Neural cell (in vitro differentiated cells): Measurements from ENCODE around the gene RSPH9. TPM values are rescaled to one million over a fixed set of nuclear protein-coding genes. Genes with fewer than 3 reads are reported as not detected.

ENCODE experiments used
- H2AFZ ChIP-seq: fragments of 200-600, 300-800 bp; sonication (generic), shearing (Covaris generic); 2 replicates; pipeline ENCODE4 v1.6.0; 2014; ENCODE audit warnings: low read depth, mild to moderate bottlenecking, antibody characterized with exemption, low read length, moderate library complexity
- H3F3A ChIP-seq: fragments of 200-600 bp; shearing (Covaris generic); 2 replicates; pipeline ENCODE4 v1.6.1; 2016; ENCODE audit warnings: mild to moderate bottlenecking, moderate library complexity, mixed read lengths, antibody characterized with exemption, low read length; ENCODE audit not compliant: insufficient read depth, poor library complexity, severe bottlenecking
- H3K27ac ChIP-seq: fragments of 200-600, 300-800 bp; sonication (generic), shearing (Covaris generic); 2 replicates; pipeline ENCODE4 v1.5.1; 2014; ENCODE audit warnings: mild to moderate bottlenecking, low read length, moderate library complexity
- H3K27me3 ChIP-seq: fragments of 300-800, 200-600 bp; sonication (generic), shearing (Covaris generic); 2 replicates; pipeline ENCODE4 v1.6.0; 2014; ENCODE audit warnings: mild to moderate bottlenecking, low read depth, low read length, moderate library complexity; ENCODE audit not compliant: insufficient read depth
- H3K36me3 ChIP-seq: fragments of 300-800, 200-600 bp; sonication (generic), shearing (Covaris generic); 2 replicates; pipeline ENCODE4 v1.5.1; 2014; ENCODE audit warnings: mild to moderate bottlenecking, antibody characterized with exemption, low read length, moderate library complexity; ENCODE audit not compliant: insufficient read depth
- H3K4me2 ChIP-seq: fragments of 300-800, 200-600 bp; sonication (generic), shearing (Covaris generic); 2 replicates; pipeline ENCODE4 v1.6.0; 2014; ENCODE audit warnings: mild to moderate bottlenecking, low read length
- H3K4me3 ChIP-seq: fragments of 300-800, 200-600 bp; sonication (generic), shearing (Covaris generic); 2 replicates; pipeline ENCODE4 v1.5.1; 2014; ENCODE audit warnings: mild to moderate bottlenecking, low read length, moderate library complexity
- H3K79me2 ChIP-seq: fragments of 200-600 bp; shearing (Covaris generic); replicated peaks from 2 replicates; pipeline ENCODE4 v1.6.0; 2014; ENCODE audit warnings: mild to moderate bottlenecking, low read length, moderate library complexity; ENCODE audit not compliant: insufficient read depth
- H3K9ac ChIP-seq: fragments of 300-800, 200-600 bp; sonication (generic), shearing (Covaris generic); 2 replicates; pipeline ENCODE4 v1.6.1; 2016; ENCODE audit warnings: mild to moderate bottlenecking, low read length, mixed read lengths
- H3K9me2 ChIP-seq: fragments of 200-600 bp; shearing (Covaris generic); 2 replicates; pipeline ENCODE4 v1.6.1; 2016; ENCODE audit warnings: mild to moderate bottlenecking, low read length, mixed read lengths; ENCODE audit not compliant: insufficient read depth
- H3K9me3 ChIP-seq: fragments of 200-600, 300-800 bp; sonication (generic), shearing (Covaris generic); 2 replicates; pipeline ENCODE4 v1.6.1; 2016; ENCODE audit warnings: mild to moderate bottlenecking, mixed run types, low read length, moderate library complexity, mixed read lengths
- H4K20me1 ChIP-seq: fragments of 200-600 bp; shearing (Covaris generic); 2 replicates; pipeline ENCODE4 v1.6.1; 2016; ENCODE audit warnings: mild to moderate bottlenecking, mixed run types; ENCODE audit not compliant: insufficient read depth
- CTCF ChIP-seq: fragments of 450-650 bp; IDR thresholded peaks from 2 replicates; pipeline ENCODE4 v1.5.1; 2014; ENCODE audit warnings: antibody characterized with exemption, mild to moderate bottlenecking, moderate library complexity; ENCODE audit not compliant: poor library complexity, severe bottlenecking
- EP300 ChIP-seq: fragments of 450-650 bp; conservative IDR thresholded peaks from 2 replicates; pipeline ENCODE4 v1.6.1; 2014; ENCODE audit warnings: antibody characterized with exemption, mild to moderate bottlenecking, moderate library complexity; ENCODE audit not compliant: poor library complexity, severe bottlenecking
- EZH2 ChIP-seq: fragments of 200-600, 300-800 bp; shearing (Covaris generic), sonication (generic); IDR thresholded peaks from 2 replicates; pipeline ENCODE4 v1.6.1; 2014; ENCODE audit warnings: antibody characterized with exemption, low read length, borderline replicate concordance, mild to moderate bottlenecking; ENCODE audit not compliant: insufficient read depth, poor library complexity, severe bottlenecking
- MXI1 ChIP-seq: fragments of 450-650 bp; conservative IDR thresholded peaks from 2 replicates; pipeline ENCODE4 v1.6.1; 2014; ENCODE audit warnings: antibody characterized with exemption, mild to moderate bottlenecking; ENCODE audit not compliant: poor library complexity, severe bottlenecking
- POLR2AphosphoS5 ChIP-seq: IDR thresholded peaks from 2 replicates; pipeline ENCODE4 v1.6.1; 2012
- RAD21 ChIP-seq: fragments of 450-650 bp; conservative IDR thresholded peaks from 2 replicates; pipeline ENCODE4 v1.6.1; 2014; ENCODE audit warnings: antibody characterized with exemption, mild to moderate bottlenecking, moderate library complexity
- SMC3 ChIP-seq: fragments of 450-650 bp; conservative IDR thresholded peaks from 2 replicates; pipeline ENCODE4 v1.6.1; 2014; ENCODE audit warnings: antibody characterized with exemption, mild to moderate bottlenecking, moderate library complexity; ENCODE audit not compliant: poor library complexity
- TAF1 ChIP-seq: IDR thresholded peaks from 2 replicates; pipeline ENCODE4 v1.6.1; 2012; ENCODE audit warnings: low read depth
- polyA plus RNA-seq: library from polyadenylated mRNA; depleted of rRNA; stranded (reverse); fragments of >200 nt; gene quantifications from 2 replicates; pipeline ENCODE4 v1.2.3, GENCODE V29; 2014
- TF ChIP-seq, protein P1 (sequence below): IDR thresholded peaks from 2 replicates; pipeline ENCODE4 v1.6.1; 2012; ENCODE audit warnings: borderline replicate concordance

The RSPH9 gene
- polyA plus RNA-seq, 1 donor from 2014 or later = 0.88 TPM

- H3K36me3 ChIP-seq = no peaks in the 10 kb centered on the region
- no peaks in the 10 kb centered on the region for H4K20me1 ChIP-seq
- H3K79me2 ChIP-seq = peaks cover 20% of the 10 kb centered on the region
Observed at GRCh38 chr6:43681303-43681702, 36.5 kb downstream of the RSPH9 start.

DNA sequence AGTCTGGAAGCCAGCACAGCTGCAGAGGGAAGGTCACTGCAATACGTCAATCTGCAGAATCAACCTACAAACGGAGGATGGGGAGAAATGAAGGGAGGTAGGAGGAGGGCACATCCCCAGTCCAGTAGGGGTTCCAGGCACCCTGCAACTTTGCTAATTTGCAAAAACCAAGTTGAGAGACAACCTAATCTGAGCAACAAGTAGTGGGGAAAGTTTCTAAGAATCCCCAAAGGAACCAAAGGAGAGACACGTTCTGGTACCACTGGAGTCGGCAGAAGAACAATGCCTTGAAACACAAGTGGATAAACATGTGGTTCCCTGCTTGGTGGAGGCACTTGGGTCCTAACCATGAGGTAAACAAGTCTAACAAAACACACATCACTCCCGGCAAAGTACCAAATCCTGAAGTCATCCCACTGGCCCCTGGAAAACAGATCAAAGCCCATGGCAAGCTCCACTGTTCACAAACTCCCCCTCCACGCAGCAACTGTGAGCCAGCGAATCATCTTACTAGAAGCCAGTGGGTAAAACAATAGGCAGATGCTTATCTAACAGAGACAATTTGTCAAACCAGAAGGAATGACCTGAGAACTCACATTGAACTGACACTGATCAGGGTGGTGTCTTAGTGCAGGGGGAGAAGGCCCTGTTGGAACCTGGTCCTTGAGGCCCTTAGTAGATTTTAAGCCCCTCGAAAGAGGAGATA lies 38.0 kb downstream of the RSPH9 start:
- Histone ChIP-seq H3K9me2 (no peaks in the 10 kb centered on the region), H2AFZ (no peak overlapping the region), H3K9me3 (no peaks in the 10 kb centered on the region), H3K79me2 (peaks cover 28% of the 10 kb centered on the region), H4K20me1 (no peaks in the 10 kb centered on the region), H3K4me3 (no peak overlapping the region), H3K4me2 (no peak overlapping the region), H3K27me3 (no peaks in the 10 kb centered on the region), H3K36me3 (no peaks in the 10 kb centered on the region), H3K27ac (no peak overlapping the region), H3F3A (no peaks in the 10 kb centered on the region), H3K9ac (no peak overlapping the region)
- TF ChIP-seq SMC3 (no peak), CTCF (no peak), MXI1 (no peak)

More at GRCh38 chr6:43681303-43681702, 36.5 kb downstream of the RSPH9 start:
- Histone ChIP-seq H3K4me3 (no peak overlapping the region), H3K9me2 (no peaks in the 10 kb centered on the region), H3K4me2 (no peak overlapping the region), H3K9me3 (no peaks in the 10 kb centered on the region), H3K27me3 (no peaks in the 10 kb centered on the region), H3F3A (no peaks in the 10 kb centered on the region), H3K27ac (no peak overlapping the region), H3K9ac (no peak overlapping the region), H2AFZ (no peak overlapping the region)
- TF ChIP-seq RAD21 (no peak), CTCF (no peak), EZH2 (no peak), MXI1 (no peak), TAF1 (no peak), POLR2AphosphoS5 (no peak), SMC3 (no peak), EP300 (no peak)
- TF ChIP-seq, protein P1, sequence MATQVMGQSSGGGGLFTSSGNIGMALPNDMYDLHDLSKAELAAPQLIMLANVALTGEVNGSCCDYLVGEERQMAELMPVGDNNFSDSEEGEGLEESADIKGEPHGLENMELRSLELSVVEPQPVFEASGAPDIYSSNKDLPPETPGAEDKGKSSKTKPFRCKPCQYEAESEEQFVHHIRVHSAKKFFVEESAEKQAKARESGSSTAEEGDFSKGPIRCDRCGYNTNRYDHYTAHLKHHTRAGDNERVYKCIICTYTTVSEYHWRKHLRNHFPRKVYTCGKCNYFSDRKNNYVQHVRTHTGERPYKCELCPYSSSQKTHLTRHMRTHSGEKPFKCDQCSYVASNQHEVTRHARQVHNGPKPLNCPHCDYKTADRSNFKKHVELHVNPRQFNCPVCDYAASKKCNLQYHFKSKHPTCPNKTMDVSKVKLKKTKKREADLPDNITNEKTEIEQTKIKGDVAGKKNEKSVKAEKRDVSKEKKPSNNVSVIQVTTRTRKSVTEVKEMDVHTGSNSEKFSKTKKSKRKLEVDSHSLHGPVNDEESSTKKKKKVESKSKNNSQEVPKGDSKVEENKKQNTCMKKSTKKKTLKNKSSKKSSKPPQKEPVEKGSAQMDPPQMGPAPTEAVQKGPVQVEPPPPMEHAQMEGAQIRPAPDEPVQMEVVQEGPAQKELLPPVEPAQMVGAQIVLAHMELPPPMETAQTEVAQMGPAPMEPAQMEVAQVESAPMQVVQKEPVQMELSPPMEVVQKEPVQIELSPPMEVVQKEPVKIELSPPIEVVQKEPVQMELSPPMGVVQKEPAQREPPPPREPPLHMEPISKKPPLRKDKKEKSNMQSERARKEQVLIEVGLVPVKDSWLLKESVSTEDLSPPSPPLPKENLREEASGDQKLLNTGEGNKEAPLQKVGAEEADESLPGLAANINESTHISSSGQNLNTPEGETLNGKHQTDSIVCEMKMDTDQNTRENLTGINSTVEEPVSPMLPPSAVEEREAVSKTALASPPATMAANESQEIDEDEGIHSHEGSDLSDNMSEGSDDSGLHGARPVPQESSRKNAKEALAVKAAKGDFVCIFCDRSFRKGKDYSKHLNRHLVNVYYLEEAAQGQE = no peak
